ENCODE results near the gene CCR8.
"Not testable (repeated sequence)": the region's sequence is repeated elsewhere in the genome, so short reads cannot be mapped to it uniquely, and the experiment has no call there.

Gene CCR8

GRCh38 chr3:39319249-39319648, 10.3 kb upstream of the CCR8 start:
- no peak overlapping the region for H3K27ac ChIP-seq (replicated peaks)
- H3K4me3 ChIP-seq (replicated peaks; ENCODE audit: insufficient read depth, low read length), result no peak overlapping the region
- TF ChIP-seq REST (IDR thresholded peaks at IDR 0.05; ENCODE audit: insufficient replicate concordance, low read depth), result no peak
- TF ChIP-seq GABPA (IDR thresholded peaks at IDR 0.05; ENCODE audit: low read depth), result no peak
- no peak for TF ChIP-seq SPI1 (IDR thresholded peaks at IDR 0.05; ENCODE audit: borderline replicate concordance, low read depth)
- TF ChIP-seq CTCF (IDR thresholded peaks at IDR 0.05; ENCODE audit: insufficient read depth, low read length), result no peak
- TF ChIP-seq POLR2AphosphoS5 (IDR thresholded peaks at IDR 0.05; ENCODE audit: low read depth), result no peak
- no peak for DNase-seq (ENCODE audit: low read depth in 1 of 2, low spot score in 1 of 2)
- no peaks in the 10 kb centered on the region for H3K27me3 ChIP-seq (ENCODE audit: insufficient read depth, poor library complexity, severe bottlenecking)

GRCh38 chr3:39321574-39321983, 7.9 kb upstream of the CCR8 start:
- H3K27me3 ChIP-seq (ENCODE audit: insufficient read depth, poor library complexity, severe bottlenecking); H3K4me3 ChIP-seq (replicated peaks; ENCODE audit: insufficient read depth, low read length): not testable (repeated sequence)
- H3K27ac ChIP-seq (replicated peaks), result peak overlapping the region; percentile 48
- peak in 1 of 2 experiments; percentile 27 for DNase-seq (ENCODE audit: low read depth in 1 of 2, low spot score in 1 of 2)

- peak overlapping the region; percentile 48 for H3K27ac ChIP-seq (replicated peaks)
- DNase-seq (ENCODE audit: low read depth in 1 of 2, low spot score in 1 of 2); H3K27me3 ChIP-seq (ENCODE audit: insufficient read depth, poor library complexity, severe bottlenecking); H3K4me3 ChIP-seq (replicated peaks; ENCODE audit: insufficient read depth, low read length): not testable (repeated sequence)
Measured at GRCh38 chr3:39322209-39322715, 7.2 kb upstream of the CCR8 start.

GRCh38 chr3:39322936-39323335, 6.6 kb upstream of the CCR8 start:
- Histone ChIP-seq H3K27me3 (ENCODE audit: insufficient read depth, poor library complexity, severe bottlenecking) (no peaks in the 10 kb centered on the region), H3K27ac (replicated peaks) (peak overlapping the region; percentile 50), H3K4me3 (replicated peaks; ENCODE audit: insufficient read depth, low read length) (no peak overlapping the region)
- TF ChIP-seq SPI1 (IDR thresholded peaks at IDR 0.05; ENCODE audit: borderline replicate concordance, low read depth) (no peak), POLR2AphosphoS5 (IDR thresholded peaks at IDR 0.05; ENCODE audit: low read depth) (no peak)
- DNase-seq (ENCODE audit: low read depth in 1 of 2, low spot score in 1 of 2), result no peak

- Histone ChIP-seq H3K27me3 (ENCODE audit: insufficient read depth, poor library complexity, severe bottlenecking) (no peaks in the 10 kb centered on the region), H3K4me3 (replicated peaks; ENCODE audit: insufficient read depth, low read length) (no peak overlapping the region), H3K27ac (replicated peaks) (peak overlapping the region; percentile 50)
- TF ChIP-seq POLR2AphosphoS5 (IDR thresholded peaks at IDR 0.05; ENCODE audit: low read depth) (no peak), GABPA (IDR thresholded peaks at IDR 0.05; ENCODE audit: low read depth) (no peak), SPI1 (IDR thresholded peaks at IDR 0.05; ENCODE audit: borderline replicate concordance, low read depth) (peak; percentile 87), CTCF (IDR thresholded peaks at IDR 0.05; ENCODE audit: insufficient read depth, low read length) (no peak)
- peak in 1 of 2 experiments; percentile 65 for DNase-seq (ENCODE audit: low read depth in 1 of 2, low spot score in 1 of 2)
Measured at GRCh38 chr3:39323494-39323893, 6.0 kb upstream of the CCR8 start.

GRCh38 chr3:39325236-39325635, 4.3 kb upstream of the CCR8 start:
- no peak for DNase-seq (ENCODE audit: low read depth in 1 of 2, low spot score in 1 of 2)
- Histone ChIP-seq H3K27me3 (ENCODE audit: insufficient read depth, poor library complexity, severe bottlenecking) (no peaks in the 10 kb centered on the region), H3K4me3 (replicated peaks; ENCODE audit: insufficient read depth, low read length) (no peak overlapping the region), H3K27ac (replicated peaks) (no peak overlapping the region)
- TF ChIP-seq SPI1 (IDR thresholded peaks at IDR 0.05; ENCODE audit: borderline replicate concordance, low read depth) (no peak), REST (IDR thresholded peaks at IDR 0.05; ENCODE audit: insufficient replicate concordance, low read depth) (no peak), POLR2AphosphoS5 (IDR thresholded peaks at IDR 0.05; ENCODE audit: low read depth) (no peak), GABPA (IDR thresholded peaks at IDR 0.05; ENCODE audit: low read depth) (no peak), CTCF (IDR thresholded peaks at IDR 0.05; ENCODE audit: insufficient read depth, low read length) (no peak)
